BJ (cell line): ENCODE measurements around the gene AQP2. TPM values are rescaled to one million over a fixed set of nuclear protein-coding genes. Genes with fewer than 3 reads are reported as not detected.

ENCODE experiments used
- CTCF ChIA-PET: fragments of 350-600 bp; formaldehyde crosslinking; extraction: SDS; loops from one replicate; lab custom pipeline; 2021; ENCODE audit warnings: antibody characterized with exemption, inconsistent platforms; lab: Yijun Ruan, JAX
- POLR2A ChIA-PET: fragments of 300-600 bp; sonication (Branson Sonifier 250); formaldehyde crosslinking; extraction: SDS; loops from one replicate; lab custom pipeline; 2021; ENCODE audit warnings: antibody characterized with exemption; lab: Charles Lee
- DNase-seq: peaks from one replicate; pipeline ENCODE4 v3.0.0-alpha.2; 2011; ENCODE audit warnings: low read depth
- H3K27me3 ChIP-seq: 2 replicates; pipeline ENCODE4 v1.6.0; 2011; ENCODE audit warnings: low read length; ENCODE audit not compliant: control insufficient read depth, insufficient read depth
- H3K36me3 ChIP-seq: 2 replicates; pipeline ENCODE4 v1.5.1; 2011; ENCODE audit warnings: low read length; ENCODE audit not compliant: control insufficient read depth, insufficient read depth
- H3K4me3 ChIP-seq: 2 replicates; pipeline ENCODE4 v1.5.1; 2011; ENCODE audit warnings: low read depth, mild to moderate bottlenecking, control low read depth, low read length
- CTCF ChIP-seq: IDR thresholded peaks from 2 replicates; pipeline ENCODE4 v1.5.1; 2011; ENCODE audit warnings: low read depth, mild to moderate bottlenecking, control low read depth, inconsistent platforms, low read length, moderate library complexity; ENCODE audit not compliant: insufficient read depth
- polyA plus RNA-seq: library from polyadenylated mRNA; depleted of rRNA; stranded (reverse); fragments of >200 nt; gene quantifications from 2 replicates; pipeline ENCODE4 v1.2.3, GENCODE V29; 2011

AQP2 gene
- polyA plus RNA-seq, 1 experiment, result not detected

DNA sequence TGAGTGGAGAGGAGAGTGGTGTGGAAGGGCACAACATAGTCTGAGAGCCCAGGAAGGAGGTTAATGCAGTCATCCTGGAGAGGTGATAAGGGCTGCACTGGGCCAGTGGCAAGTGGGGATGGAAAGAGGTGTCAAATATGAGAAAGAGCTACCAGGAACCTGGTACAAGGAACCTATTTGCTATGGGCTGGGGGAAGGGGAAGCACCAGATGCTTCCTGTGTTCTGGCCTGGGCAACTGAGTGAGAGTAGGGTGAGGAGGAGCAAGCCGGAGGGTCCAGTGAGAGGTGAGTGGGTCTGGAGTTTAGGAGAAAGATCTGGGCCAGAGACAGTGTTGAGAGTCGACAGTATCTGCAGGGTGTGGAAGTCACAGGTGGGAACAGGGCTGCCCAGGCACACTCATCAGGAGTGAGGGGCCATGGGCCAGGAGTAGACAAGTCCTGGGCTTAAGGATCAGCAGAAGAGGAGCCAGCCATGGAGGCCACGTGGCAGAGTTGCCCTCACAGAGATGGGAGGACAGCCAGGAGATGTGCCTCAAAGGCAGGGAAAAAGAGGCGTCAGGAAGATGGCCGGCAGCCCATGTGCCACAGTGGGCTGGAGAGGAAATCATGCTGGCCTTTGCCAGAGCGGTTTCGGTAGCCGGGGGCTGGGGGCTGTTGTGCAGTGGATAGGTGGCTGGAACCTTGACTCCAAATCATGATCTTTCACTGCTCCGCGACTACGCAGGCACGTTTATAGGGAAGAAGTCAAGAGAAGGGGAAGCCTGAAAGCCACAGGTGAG is 19.3 kb downstream of the AQP2 start:
- ChIA-PET CTCF (interaction anchor here (0.6 to 20.0 kb wide), 8 partner anchors 10 to 103 kb away, joined by 3 to 578 read pairs (median 84); partner anchors contain the start of gene ASIC1), POLR2A (no interaction called here)
- no peak overlapping the region for H3K4me3 ChIP-seq
- no peak for DNase-seq
- no peak for TF ChIP-seq CTCF
- H3K27me3 ChIP-seq, result peaks cover 31% of the 10 kb centered on the region
- H3K36me3 ChIP-seq, result no peaks in the 10 kb centered on the region

DNA sequence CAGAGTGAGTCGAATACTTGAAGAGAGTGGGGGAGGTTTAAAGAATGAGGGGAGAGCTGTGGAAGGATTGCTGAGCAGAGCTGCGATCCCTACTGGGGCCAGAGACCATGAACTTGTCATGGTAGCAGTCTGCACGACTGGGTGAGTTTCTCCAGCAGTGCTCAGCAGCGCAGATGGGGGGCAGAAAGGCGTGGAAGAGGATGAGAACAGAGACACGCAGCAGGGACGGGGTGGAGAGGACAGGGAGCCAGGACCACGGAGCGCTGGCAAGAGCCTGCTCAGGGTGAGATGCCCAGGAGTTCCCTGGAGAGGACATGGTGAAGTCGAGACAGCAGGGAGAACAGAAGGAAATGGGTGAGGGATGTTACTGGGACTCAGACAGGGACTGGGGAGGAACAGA is 20.1 kb downstream of the AQP2 start:
- ChIA-PET POLR2A (no interaction called here), CTCF (interaction anchor here (1.0 to 20.0 kb wide), 6 partner anchors 10 to 97 kb away, joined by 3 to 578 read pairs (median 86); partner anchors contain the start of gene ASIC1)
- peaks cover 27% of the 10 kb centered on the region for H3K27me3 ChIP-seq
- no peak for DNase-seq
- H3K4me3 ChIP-seq, result no peak overlapping the region
- H3K36me3 ChIP-seq, result no peaks in the 10 kb centered on the region
- no peak for TF ChIP-seq CTCF

DNA sequence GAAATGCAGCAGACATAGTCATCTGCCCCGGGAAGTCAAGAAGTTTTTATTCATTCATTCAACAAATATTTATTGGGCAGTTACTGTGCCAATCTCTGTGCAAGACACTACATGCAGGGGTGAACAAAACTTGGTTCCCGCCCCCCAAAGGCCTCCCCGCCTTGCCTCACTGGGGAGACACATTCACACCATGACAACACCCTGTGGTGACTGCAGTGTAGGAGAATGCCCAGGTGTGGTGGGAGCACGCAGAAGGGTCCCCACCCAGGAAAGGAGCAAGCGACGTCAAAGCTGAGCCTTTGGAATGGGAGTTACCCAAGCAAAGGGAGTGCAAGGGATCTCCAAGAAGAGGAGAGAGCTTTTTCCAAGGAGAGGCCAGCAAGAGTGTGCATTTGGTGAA is 20.6 kb downstream of the AQP2 start:
- no peak for TF ChIP-seq CTCF
- no peak overlapping the region for H3K4me3 ChIP-seq
- no peaks in the 10 kb centered on the region for H3K36me3 ChIP-seq
- ChIA-PET CTCF (interaction anchor here (1.0 to 20.0 kb wide), 6 partner anchors 10 to 96 kb away, joined by 3 to 578 read pairs (median 86); partner anchors contain the start of gene ASIC1), POLR2A (no interaction called here)
- no peak for DNase-seq
- H3K27me3 ChIP-seq, result peaks cover 22% of the 10 kb centered on the region

GRCh38 chr12:49972129-49972528 is 21.6 kb downstream of the AQP2 start:
- POLR2A ChIA-PET, result no interaction called here
- peaks cover 19% of the 10 kb centered on the region for H3K27me3 ChIP-seq
- no peaks in the 10 kb centered on the region for H3K36me3 ChIP-seq
- DNase-seq, result no peak
- CTCF ChIA-PET, result interaction anchor here (1.6 to 20.0 kb wide), 5 partner anchors 9 to 95 kb away, joined by 3 to 578 read pairs (median 95); partner anchors contain the start of gene ASIC1
- no peak overlapping the region for H3K4me3 ChIP-seq
- TF ChIP-seq CTCF, result no peak

- TF ChIP-seq CTCF, result no peak
- no peak for DNase-seq
- Histone ChIP-seq H3K4me3 (no peak within 1 kb of the TSS), H3K27me3 (peaks cover 19% of the 10 kb centered on the region), H3K36me3 (no peaks in the 10 kb centered on the region)
- CTCF ChIA-PET, result interaction anchor here (1.4 to 20.0 kb wide), 5 partner anchors 8 to 105 kb away, joined by 3 to 578 read pairs (median 95); partner anchors contain the start of gene ASIC1
- POLR2A ChIA-PET, result no interaction called here
Observed at GRCh38 chr12:49972641-49973360, 22.3 kb downstream of the AQP2 start, which contains the start of gene AQP6. Gene AQP6, plus strand, starts transcription at chr12:49972947. Its CDS starts 227 bp downstream, at chr12:49973174.
